K562 (cell line): ENCODE measurements around the gene CACNA1S. TPM values are rescaled to one million over a fixed set of nuclear protein-coding genes. Genes with fewer than 3 reads are reported as not detected.

Experiments used
- CHD1 ChIP-seq: fragments of 200-600 bp; sonication (generic); IDR thresholded peaks from one replicate; pipeline ENCODE4 v1.6.1; 2012; ENCODE audit warnings: mild to moderate bottlenecking, moderate library complexity, low read length, inconsistent platforms
- HNRNPL ChIP-seq: fragments of 200-400 bp; formaldehyde crosslinking; IDR thresholded peaks from 2 replicates; pipeline ENCODE4 v1.6.1; 2017; ENCODE audit warnings: low read depth, mild to moderate bottlenecking, low read length
- LEF1 ChIP-seq: fragments of 450-650 bp; IDR thresholded peaks from 2 replicates; pipeline ENCODE4 v1.6.1; 2016; ENCODE audit warnings: mild to moderate bottlenecking
- SOX6 ChIP-seq: fragments of 450-650 bp; IDR thresholded peaks from 2 replicates; pipeline ENCODE4 v1.6.1; 2014; ENCODE audit warnings: mild to moderate bottlenecking
- TAF9B ChIP-seq: fragments of 450-650 bp; IDR thresholded peaks from 2 replicates; pipeline ENCODE4 v1.6.1; 2018; ENCODE audit warnings: mild to moderate bottlenecking; ENCODE audit not compliant: partially characterized antibody
- polyA plus RNA-seq, 8 experiments: library from polyadenylated mRNA; depleted of rRNA in 4 of 8; stranded (reverse) in 5 of 8; unstranded in 3 of 8; fragments of >200 nt; fragmentation: Nextera tagmentation in 2 of 8; fragmentation: Illumina TruSeq in 1 of 8; extraction: Ambion mirVana in 2 of 8; extraction: Trizol in 1 of 8; gene quantifications; 2 replicates each; pipeline versions ENCODE4 v1.2.1 to v1.2.3, GENCODE V29; 2011 to 2014; ENCODE audit warnings: inconsistent platforms in 1 of 8, missing spikeins in 1 of 8
- total RNA-seq, 7 experiments: library from RNA; depleted of rRNA in 6 of 7; stranded (reverse); fragments of >200 nt in 6 of 7; fragmentation: Illumina TruSeq in 2 of 7; extraction: Trizol in 2 of 7; gene quantifications; 2 replicates each; pipeline versions ENCODE4 v1.2.1 to v1.2.3, GENCODE V29; 2011 to 2021; ENCODE audit warnings: low replicate concordance in 1 of 7
- TF ChIP-seq, protein P1 (sequence below): fragments of 450-650 bp; IDR thresholded peaks from 2 replicates; pipeline ENCODE4 v1.6.1; 2016
- TF ChIP-seq, protein P2 (sequence below): fragments of 450-650 bp; formaldehyde crosslinking; IDR thresholded peaks from 2 replicates; pipeline ENCODE4 v1.4.0; 2020; ENCODE audit warnings: mild to moderate bottlenecking, mixed read lengths
- TF ChIP-seq, protein P3 (sequence below), 2 experiments: fragments of 450-650 bp; IDR thresholded peaks; 2 replicates each; pipeline ENCODE4 v1.6.1; 2016; ENCODE audit warnings: mild to moderate bottlenecking in 2 of 2, borderline replicate concordance in 1 of 2, low read depth in 1 of 2, moderate library complexity in 1 of 2
- TF ChIP-seq, protein P4 (sequence below): sonication (generic); formaldehyde crosslinking; IDR thresholded peaks from 2 replicates; pipeline ENCODE4 v1.8.1; 2022; ENCODE audit warnings: missing genetic modification reagents
- TF ChIP-seq, protein P5 (sequence below), 2 experiments: IDR thresholded peaks; 2 replicates each; pipeline ENCODE4 v1.6.1; 2012; ENCODE audit warnings: improper control_type of control experiment in 2 of 2, low read depth in 2 of 2, low read length in 2 of 2, borderline replicate concordance in 1 of 2

CACNA1S gene
- total and polyA plus RNA-seq, 9 of the 15 experiments (the other 6 are each of a cell fraction or from before 2014, with no cell fraction given), result not detected

DNA sequence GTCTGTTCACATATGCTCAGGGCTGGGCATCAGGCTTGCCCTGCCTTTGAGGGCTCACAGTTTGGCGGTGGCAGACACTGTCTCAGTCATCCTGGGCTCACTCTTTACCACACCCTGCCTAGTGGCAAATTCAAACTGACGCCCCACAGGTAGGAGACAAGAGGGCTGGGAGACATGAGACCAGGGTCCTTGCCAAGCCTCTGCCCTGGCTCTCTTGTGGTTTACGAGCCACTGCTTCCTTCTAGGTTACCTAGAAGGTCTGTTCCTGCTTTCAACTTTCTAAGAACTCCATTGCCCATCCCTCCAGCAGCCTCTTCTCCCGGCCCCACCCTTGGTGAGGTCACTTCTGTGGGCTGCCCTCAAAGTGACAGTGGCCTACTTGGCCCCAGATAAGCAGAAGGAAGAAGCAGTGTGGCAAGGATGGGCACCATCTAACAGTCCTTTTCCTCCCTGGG, 99.2 kb downstream of the CACNA1S start (continued):
- TF ChIP-seq, protein P1, sequence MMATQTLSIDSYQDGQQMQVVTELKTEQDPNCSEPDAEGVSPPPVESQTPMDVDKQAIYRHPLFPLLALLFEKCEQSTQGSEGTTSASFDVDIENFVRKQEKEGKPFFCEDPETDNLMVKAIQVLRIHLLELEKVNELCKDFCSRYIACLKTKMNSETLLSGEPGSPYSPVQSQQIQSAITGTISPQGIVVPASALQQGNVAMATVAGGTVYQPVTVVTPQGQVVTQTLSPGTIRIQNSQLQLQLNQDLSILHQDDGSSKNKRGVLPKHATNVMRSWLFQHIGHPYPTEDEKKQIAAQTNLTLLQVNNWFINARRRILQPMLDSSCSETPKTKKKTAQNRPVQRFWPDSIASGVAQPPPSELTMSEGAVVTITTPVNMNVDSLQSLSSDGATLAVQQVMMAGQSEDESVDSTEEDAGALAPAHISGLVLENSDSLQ, result peak; percentile 27; the same call in 1 of the 2 replicates
- TF ChIP-seq, protein P2, sequence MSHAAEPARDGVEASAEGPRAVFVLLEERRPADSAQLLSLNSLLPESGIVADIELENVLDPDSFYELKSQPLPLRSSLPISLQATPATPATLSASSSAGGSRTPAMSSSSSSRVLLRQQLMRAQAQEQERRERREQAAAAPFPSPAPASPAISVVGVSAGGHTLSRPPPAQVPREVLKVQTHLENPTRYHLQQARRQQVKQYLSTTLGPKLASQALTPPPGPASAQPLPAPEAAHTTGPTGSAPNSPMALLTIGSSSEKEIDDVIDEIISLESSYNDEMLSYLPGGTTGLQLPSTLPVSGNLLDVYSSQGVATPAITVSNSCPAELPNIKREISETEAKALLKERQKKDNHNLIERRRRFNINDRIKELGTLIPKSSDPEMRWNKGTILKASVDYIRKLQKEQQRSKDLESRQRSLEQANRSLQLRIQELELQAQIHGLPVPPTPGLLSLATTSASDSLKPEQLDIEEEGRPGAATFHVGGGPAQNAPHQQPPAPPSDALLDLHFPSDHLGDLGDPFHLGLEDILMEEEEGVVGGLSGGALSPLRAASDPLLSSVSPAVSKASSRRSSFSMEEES (CRISPR knock-in tag), result no peak
- TF ChIP-seq, protein P3, sequence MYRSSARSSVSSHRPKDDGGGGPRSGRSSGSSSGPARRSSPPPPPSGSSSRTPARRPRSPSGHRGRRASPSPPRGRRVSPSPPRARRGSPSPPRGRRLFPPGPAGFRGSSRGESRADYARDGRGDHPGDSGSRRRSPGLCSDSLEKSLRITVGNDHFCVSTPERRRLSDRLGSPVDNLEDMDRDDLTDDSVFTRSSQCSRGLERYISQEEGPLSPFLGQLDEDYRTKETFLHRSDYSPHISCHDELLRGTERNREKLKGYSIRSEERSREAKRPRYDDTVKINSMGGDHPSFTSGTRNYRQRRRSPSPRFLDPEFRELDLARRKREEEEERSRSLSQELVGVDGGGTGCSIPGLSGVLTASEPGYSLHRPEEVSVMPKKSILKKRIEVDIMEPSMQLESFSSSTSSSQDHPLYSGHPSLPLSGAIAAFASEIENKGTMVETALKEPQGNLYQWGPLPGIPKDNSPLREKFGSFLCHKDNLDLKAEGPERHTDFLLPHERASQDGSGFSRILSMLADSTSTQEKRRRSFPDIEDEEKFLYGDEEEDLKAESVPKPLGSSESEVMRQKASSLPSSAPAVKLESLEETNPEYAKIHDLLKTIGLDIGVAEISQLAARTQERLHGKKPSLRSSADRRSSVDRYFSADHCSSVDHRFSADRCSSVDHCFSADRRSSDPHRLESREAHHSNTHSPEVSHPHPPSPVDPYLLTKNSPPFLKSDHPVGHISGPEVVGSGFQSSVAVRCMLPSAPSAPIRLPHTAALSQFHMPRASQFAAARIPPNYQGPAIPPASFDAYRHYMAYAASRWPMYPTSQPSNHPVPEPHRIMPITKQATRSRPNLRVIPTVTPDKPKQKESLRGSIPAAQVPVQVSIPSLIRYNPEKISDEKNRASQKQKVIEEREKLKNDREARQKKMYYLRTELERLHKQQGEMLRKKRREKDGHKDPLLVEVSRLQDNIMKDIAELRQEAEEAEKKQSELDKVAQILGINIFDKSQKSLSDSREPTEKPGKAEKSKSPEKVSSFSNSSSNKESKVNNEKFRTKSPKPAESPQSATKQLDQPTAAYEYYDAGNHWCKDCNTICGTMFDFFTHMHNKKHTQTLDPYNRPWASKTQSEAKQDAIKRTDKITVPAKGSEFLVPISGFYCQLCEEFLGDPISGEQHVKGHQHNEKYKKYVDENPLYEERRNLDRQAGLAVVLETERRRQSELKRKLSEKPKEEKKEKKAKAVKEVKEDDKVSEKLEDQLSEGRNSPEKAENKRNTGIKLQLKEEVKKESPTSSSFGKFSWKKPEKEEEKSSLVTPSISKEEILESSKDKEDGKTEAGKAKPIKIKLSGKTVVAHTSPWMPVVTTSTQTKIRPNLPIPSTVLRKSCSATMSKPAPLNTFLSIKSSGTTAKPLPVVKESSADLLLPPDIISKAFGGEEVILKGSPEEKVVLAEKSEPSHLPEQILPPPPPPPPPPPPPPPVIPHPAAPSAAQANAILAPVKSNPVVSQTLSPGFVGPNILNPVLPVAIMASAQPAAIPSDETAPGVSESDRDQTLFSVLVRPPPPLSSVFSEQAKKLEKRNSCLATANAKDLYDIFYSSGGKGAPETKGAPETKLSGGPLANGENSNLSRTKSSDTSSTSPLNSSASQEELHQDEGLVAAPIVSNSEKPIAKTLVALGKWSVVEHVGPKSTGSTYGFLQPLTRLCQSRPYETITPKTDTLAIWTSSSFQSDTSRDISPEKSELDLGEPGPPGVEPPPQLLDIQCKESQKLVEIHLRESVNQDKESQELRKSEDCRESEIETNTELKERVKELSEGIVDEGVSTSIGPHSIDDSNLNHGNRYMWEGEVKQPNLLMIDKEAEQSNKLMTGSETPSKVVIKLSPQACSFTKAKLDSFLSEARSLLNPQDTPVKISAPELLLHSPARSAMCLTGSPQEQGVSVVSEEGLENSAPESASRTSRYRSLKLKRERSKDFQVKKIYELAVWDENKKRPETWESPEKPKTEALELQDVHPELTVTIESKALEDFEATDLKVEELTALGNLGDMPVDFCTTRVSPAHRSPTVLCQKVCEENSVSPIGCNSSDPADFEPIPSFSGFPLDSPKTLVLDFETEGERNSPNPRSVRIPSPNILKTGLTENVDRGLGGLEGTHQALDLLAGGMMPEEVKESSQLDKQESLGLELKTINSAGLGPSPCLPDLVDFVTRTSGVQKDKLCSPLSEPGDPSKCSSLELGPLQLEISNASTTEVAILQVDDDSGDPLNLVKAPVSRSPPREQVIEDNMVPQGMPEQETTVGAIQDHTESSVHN (IDR thresholded peaks at IDR 0.05; ENCODE audit: borderline replicate concordance in 1 of 2, low read depth in 1 of 2), result no peak
- TF ChIP-seq TAF9B (no peak), LEF1 (no peak), CHD1 (no peak), SOX6 (no peak), HNRNPL (no peak)
- TF ChIP-seq, protein P4, sequence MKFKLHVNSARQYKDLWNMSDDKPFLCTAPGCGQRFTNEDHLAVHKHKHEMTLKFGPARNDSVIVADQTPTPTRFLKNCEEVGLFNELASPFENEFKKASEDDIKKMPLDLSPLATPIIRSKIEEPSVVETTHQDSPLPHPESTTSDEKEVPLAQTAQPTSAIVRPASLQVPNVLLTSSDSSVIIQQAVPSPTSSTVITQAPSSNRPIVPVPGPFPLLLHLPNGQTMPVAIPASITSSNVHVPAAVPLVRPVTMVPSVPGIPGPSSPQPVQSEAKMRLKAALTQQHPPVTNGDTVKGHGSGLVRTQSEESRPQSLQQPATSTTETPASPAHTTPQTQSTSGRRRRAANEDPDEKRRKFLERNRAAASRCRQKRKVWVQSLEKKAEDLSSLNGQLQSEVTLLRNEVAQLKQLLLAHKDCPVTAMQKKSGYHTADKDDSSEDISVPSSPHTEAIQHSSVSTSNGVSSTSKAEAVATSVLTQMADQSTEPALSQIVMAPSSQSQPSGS, result no peak
- TF ChIP-seq, protein P5, sequence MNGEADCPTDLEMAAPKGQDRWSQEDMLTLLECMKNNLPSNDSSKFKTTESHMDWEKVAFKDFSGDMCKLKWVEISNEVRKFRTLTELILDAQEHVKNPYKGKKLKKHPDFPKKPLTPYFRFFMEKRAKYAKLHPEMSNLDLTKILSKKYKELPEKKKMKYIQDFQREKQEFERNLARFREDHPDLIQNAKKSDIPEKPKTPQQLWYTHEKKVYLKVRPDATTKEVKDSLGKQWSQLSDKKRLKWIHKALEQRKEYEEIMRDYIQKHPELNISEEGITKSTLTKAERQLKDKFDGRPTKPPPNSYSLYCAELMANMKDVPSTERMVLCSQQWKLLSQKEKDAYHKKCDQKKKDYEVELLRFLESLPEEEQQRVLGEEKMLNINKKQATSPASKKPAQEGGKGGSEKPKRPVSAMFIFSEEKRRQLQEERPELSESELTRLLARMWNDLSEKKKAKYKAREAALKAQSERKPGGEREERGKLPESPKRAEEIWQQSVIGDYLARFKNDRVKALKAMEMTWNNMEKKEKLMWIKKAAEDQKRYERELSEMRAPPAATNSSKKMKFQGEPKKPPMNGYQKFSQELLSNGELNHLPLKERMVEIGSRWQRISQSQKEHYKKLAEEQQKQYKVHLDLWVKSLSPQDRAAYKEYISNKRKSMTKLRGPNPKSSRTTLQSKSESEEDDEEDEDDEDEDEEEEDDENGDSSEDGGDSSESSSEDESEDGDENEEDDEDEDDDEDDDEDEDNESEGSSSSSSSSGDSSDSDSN (IDR thresholded peaks at IDR 0.05; ENCODE audit: borderline replicate concordance in 1 of 2, low read depth in 2 of 2, low read length in 2 of 2), result no peak
